ENCODE data around the gene SGCA. TPM values are rescaled to one million over a fixed set of nuclear protein-coding genes. Genes with fewer than 3 reads are reported as not detected.

SGCA gene
- total and polyA plus RNA-seq, 2 of the 13 experiments (the other 11 are each of a cell fraction or from before 2014, with no cell fraction given), result not detected

- TF ChIP-seq, protein P1, sequence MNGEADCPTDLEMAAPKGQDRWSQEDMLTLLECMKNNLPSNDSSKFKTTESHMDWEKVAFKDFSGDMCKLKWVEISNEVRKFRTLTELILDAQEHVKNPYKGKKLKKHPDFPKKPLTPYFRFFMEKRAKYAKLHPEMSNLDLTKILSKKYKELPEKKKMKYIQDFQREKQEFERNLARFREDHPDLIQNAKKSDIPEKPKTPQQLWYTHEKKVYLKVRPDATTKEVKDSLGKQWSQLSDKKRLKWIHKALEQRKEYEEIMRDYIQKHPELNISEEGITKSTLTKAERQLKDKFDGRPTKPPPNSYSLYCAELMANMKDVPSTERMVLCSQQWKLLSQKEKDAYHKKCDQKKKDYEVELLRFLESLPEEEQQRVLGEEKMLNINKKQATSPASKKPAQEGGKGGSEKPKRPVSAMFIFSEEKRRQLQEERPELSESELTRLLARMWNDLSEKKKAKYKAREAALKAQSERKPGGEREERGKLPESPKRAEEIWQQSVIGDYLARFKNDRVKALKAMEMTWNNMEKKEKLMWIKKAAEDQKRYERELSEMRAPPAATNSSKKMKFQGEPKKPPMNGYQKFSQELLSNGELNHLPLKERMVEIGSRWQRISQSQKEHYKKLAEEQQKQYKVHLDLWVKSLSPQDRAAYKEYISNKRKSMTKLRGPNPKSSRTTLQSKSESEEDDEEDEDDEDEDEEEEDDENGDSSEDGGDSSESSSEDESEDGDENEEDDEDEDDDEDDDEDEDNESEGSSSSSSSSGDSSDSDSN (CRISPR knock-in tag; IDR thresholded peaks at IDR 0.05), result 0 out of 2 replicates have a peak, but pooled peaks have one; percentile 20
- TF ChIP-seq TRIM24 (CRISPR knock-in tag; IDR thresholded peaks at IDR 0.05), result no peak
- no peak for TF ChIP-seq MAFF (IDR thresholded peaks at IDR 0.05; ENCODE audit: low read depth, low read length)
- TF ChIP-seq, protein P2, sequence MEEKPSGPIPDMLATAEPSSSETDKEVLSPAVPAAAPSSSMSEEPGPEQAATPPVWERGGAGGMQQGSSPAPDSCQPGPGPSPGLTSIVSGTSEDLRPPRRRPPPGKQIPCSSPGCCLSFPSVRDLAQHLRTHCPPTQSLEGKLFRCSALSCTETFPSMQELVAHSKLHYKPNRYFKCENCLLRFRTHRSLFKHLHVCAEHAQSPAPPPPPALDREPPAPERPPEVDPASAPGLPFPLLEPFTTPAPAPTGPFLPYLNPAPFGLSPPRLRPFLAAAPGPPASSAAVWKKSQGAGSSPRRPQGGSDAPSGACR (CRISPR knock-in tag; IDR thresholded peaks at IDR 0.05), result no peak
- TF ChIP-seq HNRNPLL (IDR thresholded peaks at IDR 0.05; ENCODE audit: low read depth, low read length, poor library complexity, severe bottlenecking), result peak; percentile 37
- TF ChIP-seq SPEN (CRISPR knock-in tag; IDR thresholded peaks at IDR 0.05; ENCODE audit: low read depth), result 0 out of 2 replicates have a peak, but pooled peaks have one; percentile 3
- TF ChIP-seq TEAD3 (CRISPR knock-in tag; optimal IDR thresholded peaks at IDR 0.05; ENCODE audit: borderline replicate concordance), result peak; percentile 54
- TF ChIP-seq TFAP4 (IDR thresholded peaks at IDR 0.05; ENCODE audit: borderline replicate concordance, low read depth), result 0 out of 2 replicates have a peak, but pooled peaks have one; percentile 29
- 0 out of 2 replicates have a peak, but pooled peaks have one; percentile 5 for TF ChIP-seq HNF4G (IDR thresholded peaks at IDR 0.05; ENCODE audit: borderline replicate concordance, low read depth, low read length)
- TF ChIP-seq HNF4G (CRISPR knock-in tag; IDR thresholded peaks at IDR 0.05; ENCODE audit: borderline replicate concordance, low read depth), result no peak
- TF ChIP-seq RARA (CRISPR knock-in tag; IDR thresholded peaks at IDR 0.05), result no peak
- TF ChIP-seq ZNF260 (CRISPR knock-in tag; IDR thresholded peaks at IDR 0.05; ENCODE audit: borderline replicate concordance, low read depth), result no peak
- TF ChIP-seq, protein P3, sequence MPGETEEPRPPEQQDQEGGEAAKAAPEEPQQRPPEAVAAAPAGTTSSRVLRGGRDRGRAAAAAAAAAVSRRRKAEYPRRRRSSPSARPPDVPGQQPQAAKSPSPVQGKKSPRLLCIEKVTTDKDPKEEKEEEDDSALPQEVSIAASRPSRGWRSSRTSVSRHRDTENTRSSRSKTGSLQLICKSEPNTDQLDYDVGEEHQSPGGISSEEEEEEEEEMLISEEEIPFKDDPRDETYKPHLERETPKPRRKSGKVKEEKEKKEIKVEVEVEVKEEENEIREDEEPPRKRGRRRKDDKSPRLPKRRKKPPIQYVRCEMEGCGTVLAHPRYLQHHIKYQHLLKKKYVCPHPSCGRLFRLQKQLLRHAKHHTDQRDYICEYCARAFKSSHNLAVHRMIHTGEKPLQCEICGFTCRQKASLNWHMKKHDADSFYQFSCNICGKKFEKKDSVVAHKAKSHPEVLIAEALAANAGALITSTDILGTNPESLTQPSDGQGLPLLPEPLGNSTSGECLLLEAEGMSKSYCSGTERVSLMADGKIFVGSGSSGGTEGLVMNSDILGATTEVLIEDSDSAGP (CRISPR knock-in tag; IDR thresholded peaks at IDR 0.05; ENCODE audit: borderline replicate concordance), result peak; percentile 34; the same call in 1 of the 2 replicates
- TF ChIP-seq ZFX (CRISPR knock-in tag; IDR thresholded peaks at IDR 0.05; ENCODE audit: low read depth), result 0 out of 2 replicates have a peak, but pooled peaks have one; percentile 38
- 0 out of 2 replicates have a peak, but pooled peaks have one; percentile 21 for TF ChIP-seq MED1 (CRISPR knock-in tag; IDR thresholded peaks at IDR 0.05)
- peak; percentile 64 for TF ChIP-seq SALL1 (CRISPR knock-in tag; IDR thresholded peaks at IDR 0.05)
- 0 out of 2 replicates have a peak, but pooled peaks have one; percentile 29 for TF ChIP-seq REPIN1 (CRISPR knock-in tag; IDR thresholded peaks at IDR 0.05; ENCODE audit: borderline replicate concordance, low read depth)
- TF ChIP-seq SNAI1 (CRISPR knock-in tag; IDR thresholded peaks at IDR 0.05; ENCODE audit: borderline replicate concordance), result no peak
- TF ChIP-seq ZNF513 (CRISPR knock-in tag; conservative IDR thresholded peaks at IDR 0.05), result no peak
Measured at GRCh38 chr17:50139950-50140885, 25.6 kb upstream of the SGCA start (continued).
